Gastroesophageal sphincter (tissue), 3 donors: Measurements from ENCODE around the gene RERE.

ENCODE experiments used
- CTCF ChIP-seq, 4 experiments: fragments of 200-600 bp in 2 of 4; fragments of 450-650 bp in 2 of 4; sonication (generic) in 1 of 4; IDR thresholded peaks; one replicate each; pipeline ENCODE4 v1.5.1; 2017 to 2019; ENCODE audit warnings: antibody characterized with exemption in 4 of 4, mild to moderate bottlenecking in 2 of 4, moderate library complexity in 2 of 4
- POLR2AphosphoS5 ChIP-seq: sonication (generic); formaldehyde crosslinking; IDR thresholded peaks from one replicate; pipeline ENCODE4 v1.6.1; 2017; ENCODE audit warnings: antibody characterized with exemption

- TF ChIP-seq POLR2AphosphoS5, result no peak
- TF ChIP-seq CTCF (IDR thresholded peaks at IDR 0.05), result no peak
These were observed 464.3 kb downstream of the RERE start for GRCh38 chr1:8352886-8353785.
